ENCODE results near the gene LARGE1. TPM values are rescaled to one million over a fixed set of nuclear protein-coding genes. Genes with fewer than 3 reads are reported as not detected.

The LARGE1 gene
- total and polyA plus RNA-seq, 2 of the 4 experiments (the other 2 are of a cell fraction), result 6.2 to 12.4 TPM

DNA sequence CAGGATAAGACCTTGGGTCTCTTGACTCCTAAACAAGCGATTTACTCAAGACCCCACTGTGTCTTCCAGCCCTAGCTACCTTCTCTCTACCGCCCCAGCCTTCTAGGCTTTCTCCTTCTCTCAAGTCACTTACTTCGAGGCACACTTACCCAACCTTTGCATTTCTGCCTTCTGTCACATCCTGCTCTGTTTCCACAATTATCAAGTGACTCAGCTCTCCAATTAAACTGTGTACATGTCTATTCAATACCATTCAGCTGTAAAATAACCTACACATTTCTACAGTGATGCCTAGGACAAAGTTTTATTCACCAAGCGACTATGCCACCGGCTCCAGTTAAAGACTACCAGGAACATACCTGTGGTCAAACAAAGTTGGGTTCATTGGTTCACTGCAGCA is 69.0 kb downstream of the LARGE1 start:
- in situ Hi-C loops (cut with MboI; ENCODE audit: low sequenced_read_pairs), result no loop called here
- POLR2A ChIA-PET (ENCODE audit: unreplicated experiment), result interaction anchor here (0.8 kb wide), 1 partner anchor 16 kb away, joined by 4 read pairs; no protein-coding TSS in a partner anchor

More for the DNA sequence above, 69.0 kb downstream of the LARGE1 start:
- Histone ChIP-seq H3K14ac (replicated peaks; ENCODE audit: low read depth, low read length) (0 out of 2 replicates have a peak overlapping the region, but pooled peaks have one; percentile 49), H3K4me1 (ENCODE audit: control insufficient read depth, insufficient read depth, low read length) (peaks cover 16% of the 10 kb centered on the region), H3K18ac (ENCODE audit: low read depth, low read length) (no peak overlapping the region; the same call in 1 of the 2 replicates), H4K91ac (ENCODE audit: insufficient read depth, low read depth, low read length) (no peak overlapping the region), H3K23ac (ENCODE audit: low read depth, low read length) (0 out of 2 replicates have a peak overlapping the region, but pooled peaks have one; percentile 86), H3K9me3 (ENCODE audit: control insufficient read depth, insufficient read depth, low read length) (no peaks in the 10 kb centered on the region), H3K9me1 (ENCODE audit: insufficient read depth, low read length) (no peaks in the 10 kb centered on the region; the same call in none of the 2 replicates), H2BK120ac (ENCODE audit: low read depth, low read length) (peak overlapping the region; percentile 38), H3K56ac (ENCODE audit: extremely low read depth, insufficient read depth, low read length) (no peak overlapping the region), H2BK5ac (ENCODE audit: low read depth, low read length, poor library complexity, severe bottlenecking) (peak overlapping the region; percentile 48), H4K20me1 (ENCODE audit: insufficient read depth, low read length) (no peaks in the 10 kb centered on the region), H3K27ac (ENCODE audit: insufficient read depth, low read length) (no peak overlapping the region), H2AK5ac (ENCODE audit: low read depth, low read length) (no peak overlapping the region), H2BK20ac (ENCODE audit: low read depth, low read length) (peak overlapping the region; percentile 1; the same call in 1 of the 2 replicates), H2AFZ (replicated peaks; ENCODE audit: low read length, poor library complexity) (no peak overlapping the region), H3K4me2 (ENCODE audit: low read depth, low read length) (peak overlapping the region; percentile 75; the same call in 1 of the 2 replicates), H2AK9ac (replicated peaks; ENCODE audit: low read depth, low read length, poor library complexity) (no peak overlapping the region), H3K36me3 (ENCODE audit: control insufficient read depth, insufficient read depth, low read length) (no peaks in the 10 kb centered on the region), H4K5ac (ENCODE audit: low read depth, low read length) (no peak overlapping the region), H3K4ac (ENCODE audit: low read depth, low read length) (peak overlapping the region; percentile 31; the same call in 1 of the 2 replicates), H3K27me3 (ENCODE audit: control insufficient read depth, insufficient read depth, low read length) (no peaks in the 10 kb centered on the region), H4K8ac (ENCODE audit: low read depth in 2 of 2, low read length in 2 of 2) (peak overlapping the region in 1 of 2 experiments; percentile 48; a peak in 1 of 4 replicates), H3K9ac (ENCODE audit: low read depth, low read length) (no peak overlapping the region), H3K79me1 (ENCODE audit: low read depth in 1 of 2, low read length in 2 of 2) (peaks cover 12 to 39% of the 10 kb centered on the region in 2 experiments; a peak in 3 of 4 replicates), H2BK15ac (ENCODE audit: low read depth, low read length) (no peak overlapping the region; the same call in 2 of the 3 replicates), H3K4me3 (ENCODE audit: insufficient read depth, low read depth, low read length) (no peak overlapping the region)
- TF ChIP-seq, protein P1, sequence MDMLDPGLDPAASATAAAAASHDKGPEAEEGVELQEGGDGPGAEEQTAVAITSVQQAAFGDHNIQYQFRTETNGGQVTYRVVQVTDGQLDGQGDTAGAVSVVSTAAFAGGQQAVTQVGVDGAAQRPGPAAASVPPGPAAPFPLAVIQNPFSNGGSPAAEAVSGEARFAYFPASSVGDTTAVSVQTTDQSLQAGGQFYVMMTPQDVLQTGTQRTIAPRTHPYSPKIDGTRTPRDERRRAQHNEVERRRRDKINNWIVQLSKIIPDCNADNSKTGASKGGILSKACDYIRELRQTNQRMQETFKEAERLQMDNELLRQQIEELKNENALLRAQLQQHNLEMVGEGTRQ (IDR thresholded peaks at IDR 0.05; ENCODE audit: low read depth, low read length), result no peak
- TF ChIP-seq RAD21 (IDR thresholded peaks at IDR 0.05; ENCODE audit: low read length) (no peak), NFE2L2 (IDR thresholded peaks at IDR 0.05; ENCODE audit: low read depth, low read length) (no peak), MXI1 (IDR thresholded peaks at IDR 0.05; ENCODE audit: borderline replicate concordance, low read depth, low read length) (no peak), BHLHE40 (IDR thresholded peaks at IDR 0.05; ENCODE audit: low read depth, low read length) (no peak), RFX5 (IDR thresholded peaks at IDR 0.05; ENCODE audit: low read depth, low read length) (no peak), POLR2A (IDR thresholded peaks at IDR 0.05; ENCODE audit: low read depth, low read length) (no peak), SMC3 (IDR thresholded peaks at IDR 0.05; ENCODE audit: low read depth, low read length) (no peak), MAZ (IDR thresholded peaks at IDR 0.05; ENCODE audit: borderline replicate concordance, low read depth, low read length) (no peak), FOS (IDR thresholded peaks at IDR 0.05; ENCODE audit: low read depth, low read length) (no peak), MAFK (IDR thresholded peaks at IDR 0.05; ENCODE audit: low read depth, low read length) (no peak), CHD1 (IDR thresholded peaks at IDR 0.05; ENCODE audit: low read depth, low read length) (no peak), CEBPB (IDR thresholded peaks at IDR 0.05; ENCODE audit: low read depth, low read length) (no peak)
- TF ChIP-seq, protein P2, sequence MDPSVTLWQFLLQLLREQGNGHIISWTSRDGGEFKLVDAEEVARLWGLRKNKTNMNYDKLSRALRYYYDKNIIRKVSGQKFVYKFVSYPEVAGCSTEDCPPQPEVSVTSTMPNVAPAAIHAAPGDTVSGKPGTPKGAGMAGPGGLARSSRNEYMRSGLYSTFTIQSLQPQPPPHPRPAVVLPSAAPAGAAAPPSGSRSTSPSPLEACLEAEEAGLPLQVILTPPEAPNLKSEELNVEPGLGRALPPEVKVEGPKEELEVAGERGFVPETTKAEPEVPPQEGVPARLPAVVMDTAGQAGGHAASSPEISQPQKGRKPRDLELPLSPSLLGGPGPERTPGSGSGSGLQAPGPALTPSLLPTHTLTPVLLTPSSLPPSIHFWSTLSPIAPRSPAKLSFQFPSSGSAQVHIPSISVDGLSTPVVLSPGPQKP (IDR thresholded peaks at IDR 0.05; ENCODE audit: borderline replicate concordance, low read depth, low read length), result no peak
- TF ChIP-seq, protein P3, sequence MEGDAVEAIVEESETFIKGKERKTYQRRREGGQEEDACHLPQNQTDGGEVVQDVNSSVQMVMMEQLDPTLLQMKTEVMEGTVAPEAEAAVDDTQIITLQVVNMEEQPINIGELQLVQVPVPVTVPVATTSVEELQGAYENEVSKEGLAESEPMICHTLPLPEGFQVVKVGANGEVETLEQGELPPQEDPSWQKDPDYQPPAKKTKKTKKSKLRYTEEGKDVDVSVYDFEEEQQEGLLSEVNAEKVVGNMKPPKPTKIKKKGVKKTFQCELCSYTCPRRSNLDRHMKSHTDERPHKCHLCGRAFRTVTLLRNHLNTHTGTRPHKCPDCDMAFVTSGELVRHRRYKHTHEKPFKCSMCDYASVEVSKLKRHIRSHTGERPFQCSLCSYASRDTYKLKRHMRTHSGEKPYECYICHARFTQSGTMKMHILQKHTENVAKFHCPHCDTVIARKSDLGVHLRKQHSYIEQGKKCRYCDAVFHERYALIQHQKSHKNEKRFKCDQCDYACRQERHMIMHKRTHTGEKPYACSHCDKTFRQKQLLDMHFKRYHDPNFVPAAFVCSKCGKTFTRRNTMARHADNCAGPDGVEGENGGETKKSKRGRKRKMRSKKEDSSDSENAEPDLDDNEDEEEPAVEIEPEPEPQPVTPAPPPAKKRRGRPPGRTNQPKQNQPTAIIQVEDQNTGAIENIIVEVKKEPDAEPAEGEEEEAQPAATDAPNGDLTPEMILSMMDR (conservative IDR thresholded peaks at IDR 0.05; ENCODE audit: low read depth, low read length), result no peak
- DNase-seq, result peak; percentile 44
- 75% methylated on average over 2 of the region's 5 CpGs; no CpG with 5 or more reads in 1 of the 2 experiments for WGBS, 2 experiments (ENCODE audit: extremely low coverage in 2 of 2, insufficient read length in 1 of 2)
- dilution Hi-C loops (cut with HindIII; ENCODE audit: low sequenced_read_pairs, unreplicated experiment), result no loop called here
- CTCF ChIA-PET, result no interaction called here
- no TSS peak for BruUV-seq (replicated peaks)
- ATAC-seq (ENCODE audit: low read depth), result 0 out of 2 replicates have a peak, but pooled peaks have one; percentile 10
- intact Hi-C loops (cut with micrococcal nuclease), result loop anchor here (5.0 kb wide), 1 partner anchor 59 kb away; no protein-coding TSS in a partner anchor

Data from IMR-90 (cell line).